Activated CD8-positive, alpha-beta memory T cell treated with anti-CD3 and anti-CD28 coated beads, Interleukin-2, amount 50 U/mL, for 1 hour (primary cell): ENCODE measurements around the gene ACAD9.
"Not testable (repeated sequence)": the region's sequence is repeated elsewhere in the genome, so short reads cannot be mapped to it uniquely, and the experiment has no call there.

Experiments
- DNase-seq: peaks from one replicate; pipeline ENCODE4 v3.0.0-alpha.2; 2020; ENCODE audit errors: extremely low read depth

ACAD9 gene

DNA sequence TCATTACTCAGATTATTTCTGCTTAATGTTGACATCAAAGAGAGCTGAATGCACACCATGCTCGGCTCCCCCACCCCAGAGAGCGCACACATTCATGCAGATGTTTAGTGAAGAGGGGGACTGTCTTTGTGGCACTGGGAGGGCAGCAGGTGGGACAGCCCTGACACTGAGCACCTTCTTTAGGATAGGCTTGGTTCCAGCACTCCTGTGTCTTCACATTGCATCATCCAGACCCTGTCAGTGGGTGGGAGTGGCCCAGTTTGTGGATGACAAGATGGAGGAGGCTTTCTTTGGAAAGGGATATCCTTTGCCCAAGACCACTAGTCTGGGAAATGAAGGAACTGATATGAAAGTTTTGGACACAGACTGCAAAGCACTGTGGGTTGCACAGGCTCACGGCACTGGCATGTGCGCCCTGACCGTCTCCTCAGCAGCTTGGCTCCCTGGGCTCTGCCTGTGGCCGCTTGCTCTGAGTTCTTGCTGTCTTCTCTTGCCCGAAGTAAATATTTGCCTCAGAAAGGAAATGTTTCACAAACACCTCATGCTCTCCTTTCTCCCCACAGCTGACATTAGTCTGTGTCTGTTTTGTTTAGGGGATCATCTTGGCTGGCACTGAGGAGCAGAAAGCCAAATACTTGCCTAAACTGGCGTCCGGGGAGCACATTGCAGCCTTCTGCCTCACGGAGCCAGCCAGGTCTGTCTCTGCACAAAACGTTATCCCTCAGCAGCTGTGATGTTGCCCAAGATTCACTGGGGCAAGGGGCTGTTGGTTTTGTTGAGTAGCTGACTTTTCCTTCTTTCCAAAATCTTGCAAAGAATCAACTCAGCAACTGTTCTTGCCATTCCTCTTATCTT lies 16.6 kb downstream of the ACAD9 start:
- DNase-seq, result no peak

- no peak for DNase-seq
Observed at GRCh38 chr3:128902426-128902825, 23.0 kb downstream of the ACAD9 start.

- no peak for DNase-seq
Observed at GRCh38 chr3:128903501-128903900, 24.1 kb downstream of the ACAD9 start.

DNA sequence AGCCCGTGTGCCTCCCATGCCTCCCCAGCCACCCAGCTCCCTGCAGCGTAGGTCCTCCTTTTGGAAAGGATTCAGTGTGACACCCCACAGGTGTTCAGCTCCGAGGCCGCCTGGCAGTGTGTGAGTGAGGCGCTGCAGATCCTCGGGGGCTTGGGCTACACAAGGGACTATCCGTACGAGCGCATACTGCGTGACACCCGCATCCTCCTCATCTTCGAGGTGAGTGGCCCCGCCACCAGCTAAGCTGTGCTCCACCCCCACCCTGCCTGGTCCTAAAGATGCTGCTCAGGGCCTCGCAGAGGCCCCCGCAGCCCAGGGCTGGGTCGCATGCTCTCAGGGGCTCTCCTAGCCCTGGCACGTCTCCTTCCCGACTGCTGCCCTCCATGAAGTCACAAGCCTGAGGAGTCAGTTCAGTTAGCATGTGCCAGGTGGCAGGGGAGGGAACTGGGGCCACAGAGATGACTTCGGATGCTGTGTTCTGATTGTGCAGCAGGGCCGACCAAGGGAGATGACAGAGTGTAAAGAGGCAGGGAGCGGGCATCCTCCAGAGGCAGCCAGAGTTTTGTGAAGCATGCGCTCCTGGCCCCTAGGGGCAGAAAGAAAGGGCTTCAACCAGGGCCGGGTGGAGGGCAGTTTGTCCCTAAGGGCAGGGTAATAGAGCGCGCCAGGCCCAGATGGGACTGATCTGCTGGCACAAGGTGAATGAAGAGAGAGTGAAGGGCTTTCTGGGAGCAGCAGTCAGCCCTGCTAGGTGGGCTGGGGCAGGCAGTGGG lies 26.8 kb downstream of the ACAD9 start:
- no peak for DNase-seq

DNA sequence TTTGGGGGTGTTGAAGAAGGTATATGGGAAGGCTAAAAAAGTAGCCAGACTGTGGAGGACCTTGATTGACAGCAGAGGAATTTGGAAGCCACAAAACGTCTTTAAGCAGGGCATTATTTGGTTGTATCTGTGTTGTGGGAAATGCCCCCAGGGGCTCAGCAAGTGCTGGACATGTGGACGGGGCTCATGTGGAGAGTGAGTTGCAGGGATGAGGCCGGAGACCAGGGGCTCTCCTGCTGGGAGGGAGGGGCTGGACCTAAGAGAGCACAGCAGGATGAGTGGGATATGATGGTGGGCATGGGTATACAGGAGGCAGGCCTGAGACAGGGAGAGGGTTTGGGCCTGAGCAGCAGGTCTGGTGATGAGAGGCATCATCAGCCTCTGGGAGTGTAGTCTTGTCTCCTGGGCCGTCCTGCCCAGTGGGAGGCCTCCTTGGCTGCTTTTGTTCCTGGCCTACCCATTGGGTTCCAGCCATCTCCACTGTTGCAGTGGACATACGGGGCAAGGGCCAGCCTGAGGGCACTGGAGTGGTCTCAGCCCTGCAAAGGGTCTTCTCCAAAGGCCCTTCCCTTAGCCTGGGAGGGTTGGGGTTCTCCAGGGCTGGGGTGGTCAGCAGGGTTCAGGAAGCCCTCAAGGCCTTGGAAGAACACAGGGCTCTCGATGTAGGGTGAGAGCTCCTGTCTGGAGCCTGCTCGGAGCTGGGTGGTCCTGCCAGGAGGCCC lies 27.5 kb downstream of the ACAD9 start:
- DNase-seq, result no peak

GRCh38 chr3:128907706-128908445 lies 28.5 kb downstream of the ACAD9 start:
- DNase-seq, result no peak

DNA sequence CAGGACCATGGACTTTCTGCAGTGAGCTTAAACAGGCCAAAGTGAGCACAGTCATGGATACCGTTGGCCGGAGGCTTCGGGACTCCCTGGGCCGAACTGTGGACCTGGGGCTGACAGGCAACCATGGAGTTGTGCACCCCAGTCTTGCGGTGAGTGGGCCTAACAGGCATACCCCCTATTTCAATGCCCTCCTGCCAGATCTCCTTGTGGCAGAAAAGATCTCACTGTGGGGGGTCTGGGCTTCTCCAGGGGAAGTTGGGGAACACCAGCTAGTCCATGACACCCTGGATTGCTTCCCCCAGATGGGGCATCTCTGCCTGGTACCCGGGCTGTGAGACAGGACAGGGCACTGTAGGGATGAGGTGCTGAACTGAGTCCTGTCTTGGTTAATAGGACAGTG lies 29.5 kb downstream of the ACAD9 start:
- no peak for DNase-seq

- DNase-seq, result no peak
Observed at GRCh38 chr3:128910006-128910405, 30.6 kb downstream of the ACAD9 start.

DNA sequence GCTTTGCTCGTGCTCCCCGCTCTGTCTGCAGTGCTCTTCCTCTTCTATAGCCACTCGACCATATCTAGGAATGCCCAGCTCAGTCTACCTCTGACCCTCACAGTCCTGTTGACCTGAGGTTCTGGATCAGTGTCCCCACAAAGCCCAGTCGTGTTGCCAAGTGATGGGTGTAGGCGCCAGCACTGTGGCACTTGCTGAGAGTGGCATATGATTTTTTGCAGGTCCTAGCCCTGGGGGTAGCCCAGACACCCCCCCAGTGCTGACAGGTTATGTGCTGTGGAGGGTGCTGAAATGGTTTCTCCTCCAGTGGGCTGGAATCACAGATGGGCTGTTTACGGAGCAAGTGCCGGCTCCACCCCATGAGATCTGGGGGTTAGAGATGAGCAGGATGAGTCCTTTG lies 32.5 kb downstream of the ACAD9 start:
- DNase-seq, result no peak

DNA sequence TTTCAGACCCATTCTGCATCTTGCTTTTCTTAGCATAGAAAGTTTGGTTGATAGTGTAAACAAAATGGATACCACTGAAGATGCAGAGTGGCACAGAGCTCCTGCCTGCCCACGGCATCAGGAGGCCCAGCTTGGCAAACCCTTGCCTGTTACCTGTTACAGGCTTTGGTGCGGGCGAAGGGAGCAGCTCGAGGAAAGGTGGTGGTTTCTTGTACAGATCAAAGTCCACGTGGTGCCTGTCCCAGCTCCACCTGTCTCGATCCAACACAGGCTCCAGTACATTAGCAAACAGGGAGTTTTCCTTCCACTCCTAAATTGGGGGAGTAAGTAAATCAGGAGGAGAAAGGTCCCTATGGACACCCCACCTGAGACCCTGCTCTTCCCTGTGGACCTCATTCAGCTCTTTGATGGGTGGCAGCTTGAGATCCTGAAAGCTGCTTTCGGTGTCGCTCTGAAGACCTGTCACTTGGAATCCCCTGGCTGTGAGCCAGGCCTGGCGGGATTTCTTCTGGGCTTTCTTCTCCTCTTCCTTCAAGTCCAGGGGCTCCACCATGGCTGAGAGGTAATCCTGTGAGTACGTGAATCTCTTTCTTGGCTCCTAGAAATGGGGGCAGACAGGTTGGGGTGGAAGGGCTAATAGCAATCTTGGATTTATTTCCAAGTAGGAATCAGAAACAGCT lies 35.7 kb downstream of the ACAD9 start:
- DNase-seq, result no peak

- no peak for DNase-seq
Observed at GRCh38 chr3:128917291-128917690, 37.9 kb downstream of the ACAD9 start.

GRCh38 chr3:128919988-128920387 lies 40.6 kb downstream of the ACAD9 start:
- DNase-seq, result no peak

GRCh38 chr3:128922804-128923459 lies 43.5 kb downstream of the ACAD9 start:
- peak; percentile 4 for DNase-seq

DNA sequence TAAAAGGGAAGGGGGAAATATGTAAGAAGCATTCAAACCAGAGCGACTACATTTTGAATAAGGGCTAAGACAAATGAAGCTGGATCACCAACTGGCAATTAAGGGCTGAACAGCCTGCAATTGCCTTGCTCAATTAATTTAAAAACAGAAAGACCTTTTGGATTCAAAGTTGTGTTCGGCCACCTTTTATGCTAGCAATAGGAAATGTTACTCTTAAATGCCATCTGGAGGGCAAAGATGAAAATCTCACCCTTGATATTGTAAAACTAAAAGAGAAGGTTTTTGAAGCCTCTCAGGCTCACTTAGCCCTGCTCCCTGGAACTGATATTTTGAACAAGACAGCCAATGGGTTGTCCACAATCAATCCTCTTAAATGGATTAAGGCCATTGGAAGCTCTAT lies 44.2 kb downstream of the ACAD9 start:
- DNase-seq, result no peak

GRCh38 chr3:128923986-128924385 lies 44.6 kb downstream of the ACAD9 start:
- DNase-seq, result not testable (repeated sequence)

DNA sequence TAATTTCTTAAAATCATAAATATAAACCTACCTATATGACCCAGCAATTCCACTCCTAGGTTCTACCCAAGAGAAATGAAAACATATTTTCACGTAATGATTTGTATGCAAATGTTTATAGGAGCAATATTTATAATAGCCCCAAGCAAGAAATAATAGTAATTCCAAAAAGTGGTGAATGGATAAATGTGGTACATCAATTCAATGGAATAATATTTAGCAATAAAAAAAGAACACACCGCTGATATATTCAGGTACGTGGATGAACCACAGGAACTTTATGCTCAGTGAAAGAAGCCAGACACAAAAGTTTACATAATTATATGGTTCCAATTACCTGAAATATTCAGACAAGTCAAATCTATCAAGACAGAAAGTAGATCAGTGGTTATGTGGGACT lies 49.9 kb downstream of the ACAD9 start:
- no peak for DNase-seq

DNA sequence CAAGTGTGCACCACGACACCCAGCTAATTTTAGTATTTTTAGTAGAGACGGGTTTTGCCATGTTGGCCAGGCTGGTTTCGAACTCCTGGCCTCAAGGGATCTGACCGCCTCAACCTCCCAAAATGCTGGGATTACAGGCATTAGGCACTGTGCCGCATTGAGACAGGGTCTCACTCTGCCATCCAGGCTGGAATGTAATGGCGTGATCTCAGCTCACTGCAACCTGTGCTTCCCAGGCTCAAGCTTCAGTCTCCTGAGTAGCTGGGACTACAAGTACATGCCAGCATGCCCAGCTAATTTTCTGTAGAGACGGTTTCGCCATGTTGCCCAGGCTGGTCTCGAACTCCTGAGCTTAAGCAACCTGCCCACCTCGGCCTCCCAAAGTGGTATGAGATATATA lies 51.6 kb downstream of the ACAD9 start:
- DNase-seq, result no peak

- no peak for DNase-seq
Observed at GRCh38 chr3:128932516-128933212, 53.2 kb downstream of the ACAD9 start.

- no peak for DNase-seq
Observed at GRCh38 chr3:128933213-128933921, 53.9 kb downstream of the ACAD9 start.

GRCh38 chr3:128933922-128934253 lies 54.5 kb downstream of the ACAD9 start:
- no peak for DNase-seq
